ENCODE data around the gene MCUB.

GRCh38 chr4:109554971-109555370 lies 5.1 kb upstream of the MCUB start:
- TF ChIP-seq CTCF (IDR thresholded peaks at IDR 0.05; ENCODE audit: extremely low read depth in 1 of 2, insufficient read depth in 1 of 2, low read depth in 1 of 2, low read length in 2 of 2) (no peak), POLR2A (IDR thresholded peaks at IDR 0.05; ENCODE audit: low read depth, low read length) (no peak), POLR2AphosphoS5 (IDR thresholded peaks at IDR 0.05; ENCODE audit: insufficient read depth, low read depth, low read length) (no peak)

Measured in endothelial cell of umbilical vein (primary cell).